Fibroblast of gingiva (primary cell): ENCODE results near the gene CEND1.
"Not testable (repeated sequence)": the region's sequence is repeated elsewhere in the genome, so short reads cannot be mapped to it uniquely, and the experiment has no call there.

Experiments used
- DNase-seq: peaks from one replicate; pipeline ENCODE4 v3.0.0-alpha.2; 2011; ENCODE audit warnings: low read depth

CEND1 gene

DNA sequence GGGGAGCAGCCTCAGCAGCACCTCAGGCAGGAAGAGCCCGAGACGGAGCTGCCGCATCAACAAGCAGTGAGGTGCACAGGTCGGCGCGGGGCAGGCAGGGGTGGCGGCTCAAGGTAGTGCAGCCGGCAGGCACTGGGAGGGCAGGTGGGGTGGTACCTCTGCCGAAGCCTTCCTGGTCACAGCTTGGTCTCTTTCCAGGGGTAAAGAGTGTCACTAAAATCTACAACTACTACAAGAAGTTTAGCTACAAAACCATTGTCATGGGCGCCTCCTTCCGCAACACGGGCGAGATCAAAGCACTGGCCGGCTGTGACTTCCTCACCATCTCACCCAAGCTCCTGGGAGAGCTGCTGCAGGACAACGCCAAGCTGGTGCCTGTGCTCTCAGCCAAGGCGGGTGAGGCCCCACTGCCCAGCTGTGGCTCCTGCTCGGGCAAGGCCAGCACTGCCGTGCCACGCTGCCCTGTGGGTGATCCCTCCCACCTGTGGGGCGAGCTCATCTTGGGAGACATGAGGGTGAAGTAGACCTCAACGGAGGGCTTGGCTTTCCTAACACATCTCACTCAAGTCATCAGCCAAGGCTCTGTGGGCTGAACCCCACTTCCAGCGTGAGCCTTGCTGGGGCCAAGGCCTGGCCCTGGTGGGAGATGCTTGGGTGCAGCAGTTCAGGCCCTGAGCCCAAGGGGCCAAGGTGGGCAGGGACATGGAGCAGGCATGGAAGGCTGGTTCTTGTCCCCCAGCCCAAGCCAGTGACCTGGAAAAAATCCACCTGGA is 26.2 kb downstream of the CEND1 start:
- DNase-seq, result no peak

DNA sequence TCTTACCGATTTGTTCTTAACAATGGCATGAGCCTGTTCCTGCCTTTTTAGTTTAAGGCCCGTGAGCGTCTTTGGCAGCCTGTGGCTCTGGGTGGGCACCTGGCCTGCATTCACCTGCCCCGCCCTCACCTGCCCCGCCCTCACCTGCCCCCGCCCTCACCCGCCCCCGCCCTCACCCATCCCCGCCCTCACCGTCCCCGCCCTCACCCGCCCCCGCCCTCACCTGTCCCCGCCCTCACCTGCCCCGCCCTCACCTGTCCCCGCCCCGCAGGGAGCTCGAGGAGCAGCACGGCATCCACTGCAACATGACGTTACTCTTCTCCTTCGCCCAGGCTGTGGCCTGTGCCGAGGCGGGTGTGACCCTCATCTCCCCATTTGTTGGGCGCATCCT is 26.8 kb downstream of the CEND1 start:
- no peak for DNase-seq

DNA sequence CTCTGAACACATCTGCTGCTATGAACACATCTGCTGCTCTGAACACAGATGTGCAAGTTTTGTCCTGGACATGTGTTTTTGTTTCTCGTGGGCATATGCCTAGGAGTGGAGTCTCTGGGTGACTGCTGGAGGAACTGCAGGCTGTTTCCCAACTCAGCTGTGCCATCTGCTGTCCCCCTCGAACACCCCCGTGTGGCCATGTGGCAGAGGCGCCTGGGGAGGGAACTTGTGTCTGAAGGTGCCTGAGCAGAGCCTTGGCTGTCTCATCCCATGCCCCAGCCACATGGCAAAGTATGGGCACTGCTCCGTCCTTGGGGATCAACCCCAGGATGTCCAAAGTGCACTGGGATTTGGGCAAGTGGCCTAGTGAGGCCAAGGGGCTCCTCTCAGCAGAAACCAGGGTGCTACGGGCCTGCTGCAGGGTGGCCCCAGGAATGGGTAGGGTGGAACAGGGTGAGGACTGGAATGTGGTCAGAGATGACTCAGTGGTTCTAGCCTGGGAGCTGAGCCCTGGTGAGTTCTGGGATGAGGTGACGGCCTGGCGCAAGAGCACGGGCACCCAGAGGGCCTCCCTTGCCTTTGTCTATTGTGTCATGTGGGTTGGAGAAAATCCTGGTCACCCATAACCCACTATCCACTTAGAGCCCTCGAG is 27.3 kb downstream of the CEND1 start:
- peak; percentile 92 for DNase-seq

DNA sequence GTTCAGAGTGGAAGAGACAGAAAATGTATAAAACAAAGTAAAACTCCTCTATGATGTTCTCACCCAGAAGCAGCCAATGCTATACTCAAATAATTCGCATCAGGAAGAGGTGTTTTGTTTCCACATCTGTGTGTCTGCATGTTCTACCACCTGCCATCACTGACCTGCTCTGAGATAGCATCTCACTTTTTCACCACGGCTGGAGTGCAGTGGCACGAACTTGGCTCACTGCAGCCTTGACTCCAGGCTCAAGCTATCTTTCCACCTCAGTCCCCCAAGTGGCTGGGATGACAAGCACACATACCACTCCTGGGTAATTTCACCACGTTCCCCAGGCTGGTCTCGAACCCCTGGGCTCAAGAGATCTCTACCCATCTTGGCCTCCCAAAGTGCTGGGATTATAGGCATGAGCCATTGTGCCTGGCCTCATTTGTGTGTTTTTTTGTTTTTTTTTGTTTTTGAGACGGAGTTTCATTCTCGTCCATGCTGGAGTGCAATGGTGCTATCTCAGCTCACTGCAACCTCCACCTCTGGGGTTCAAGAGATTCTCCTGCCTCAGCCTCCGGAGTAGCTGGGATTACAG is 28.3 kb downstream of the CEND1 start:
- no peak for DNase-seq

DNA sequence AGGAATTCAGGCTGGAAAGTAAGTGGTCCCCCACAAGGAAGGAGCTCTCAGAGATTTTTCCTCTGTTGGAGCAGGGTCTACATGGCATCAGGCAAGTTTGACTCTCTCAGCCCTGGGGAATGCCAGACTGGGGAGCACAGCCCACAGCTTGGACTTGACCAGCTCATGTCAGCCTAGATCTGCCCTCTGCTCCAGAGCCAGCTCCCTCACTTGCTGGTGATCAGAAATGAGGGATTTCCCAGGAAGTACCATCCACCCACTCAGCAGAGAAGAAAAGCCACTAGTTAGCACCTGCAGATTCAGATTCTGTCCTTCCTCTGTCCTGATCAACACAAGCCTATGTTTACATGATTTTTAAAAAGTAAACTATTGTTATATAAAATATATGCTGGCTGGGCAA is 29.7 kb downstream of the CEND1 start:
- no peak for DNase-seq

DNA sequence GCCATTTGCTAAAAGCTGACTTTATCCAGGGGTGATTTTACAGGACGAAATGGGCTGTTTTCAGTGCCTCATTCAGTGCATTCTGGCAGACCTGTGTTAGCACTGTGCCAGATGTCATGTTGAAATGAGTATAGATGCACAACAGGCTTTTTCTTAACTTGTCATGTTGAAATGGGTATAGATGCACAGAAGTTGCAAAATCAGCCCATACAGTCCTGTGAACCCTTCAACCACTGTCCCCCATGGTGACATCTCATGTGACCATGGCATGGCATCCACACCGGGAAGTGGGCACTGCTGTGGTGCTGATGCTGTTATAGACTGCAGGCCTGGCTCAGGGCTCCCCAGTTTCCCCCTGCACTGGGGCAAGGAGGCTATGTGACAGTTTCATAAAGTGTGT is 40.2 kb downstream of the CEND1 start:
- DNase-seq, result peak; percentile 67

DNA sequence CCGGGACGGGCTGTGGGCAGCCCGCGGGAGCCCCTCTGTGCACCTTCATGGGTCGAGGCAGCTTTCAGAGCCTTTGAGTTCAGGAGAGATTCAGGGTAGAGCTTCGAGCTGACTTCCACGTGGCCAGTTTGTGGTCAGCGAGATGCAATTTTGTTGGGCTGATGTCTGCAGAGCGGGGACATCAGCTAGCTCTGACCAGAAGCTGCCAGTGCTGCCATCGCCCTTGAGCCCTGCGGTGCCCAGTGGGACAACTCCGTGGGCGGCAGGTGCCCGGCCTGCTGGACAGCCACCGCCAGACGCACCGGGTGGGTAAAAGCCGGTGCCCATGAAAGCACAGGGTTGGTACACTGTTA is 41.9 kb downstream of the CEND1 start:
- DNase-seq, result peak; percentile 31

DNA sequence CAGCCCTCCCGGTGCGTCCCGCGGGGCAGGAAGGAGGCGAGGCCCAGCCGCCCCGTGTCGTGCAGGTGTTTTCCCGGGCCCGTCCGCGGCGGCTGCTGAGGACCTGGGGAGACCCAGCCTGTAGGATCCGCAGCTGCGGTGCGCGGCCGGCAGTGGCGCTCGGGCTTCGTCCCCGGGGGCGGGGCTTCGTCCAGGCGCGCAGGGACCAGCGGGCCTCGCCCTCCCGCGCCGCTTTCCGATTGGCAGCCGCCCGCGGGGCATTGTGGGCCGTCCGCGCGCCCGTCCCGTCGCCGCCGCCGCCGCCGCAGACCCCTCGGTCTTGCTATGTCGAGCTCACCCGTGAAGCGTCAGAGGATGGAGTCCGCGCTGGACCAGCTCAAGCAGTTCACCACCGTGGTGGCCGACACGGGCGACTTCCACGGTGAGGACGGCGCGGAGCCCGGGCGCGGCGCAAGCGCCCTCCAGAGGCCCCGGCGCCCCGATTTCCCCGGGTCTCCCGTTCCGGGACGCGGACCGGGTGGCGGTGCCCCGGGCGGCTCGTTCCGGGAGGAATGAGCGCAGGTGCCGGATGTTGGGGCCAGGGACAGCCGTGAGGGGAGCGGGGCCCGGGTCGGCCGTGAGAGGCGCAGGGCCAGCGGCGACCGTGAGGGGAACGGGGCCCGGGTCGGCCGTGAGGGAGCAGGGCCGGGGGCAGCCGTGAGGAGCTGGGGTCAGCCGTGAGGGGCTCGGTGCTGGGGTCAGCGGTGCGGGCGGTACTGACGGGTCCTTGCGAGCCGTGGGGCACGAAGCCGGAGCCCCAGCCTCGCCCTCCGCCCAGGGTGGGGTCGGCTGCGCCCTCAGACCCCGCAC is 42.5 kb downstream of the CEND1 start, which contains the start of gene TALDO1:
TSS of gene TALDO1 (plus strand) at position 307 of the 849 bp plus-strand sequence. CDS start at position 325, 18 bp downstream.
- DNase-seq, result peak; percentile 84

DNA sequence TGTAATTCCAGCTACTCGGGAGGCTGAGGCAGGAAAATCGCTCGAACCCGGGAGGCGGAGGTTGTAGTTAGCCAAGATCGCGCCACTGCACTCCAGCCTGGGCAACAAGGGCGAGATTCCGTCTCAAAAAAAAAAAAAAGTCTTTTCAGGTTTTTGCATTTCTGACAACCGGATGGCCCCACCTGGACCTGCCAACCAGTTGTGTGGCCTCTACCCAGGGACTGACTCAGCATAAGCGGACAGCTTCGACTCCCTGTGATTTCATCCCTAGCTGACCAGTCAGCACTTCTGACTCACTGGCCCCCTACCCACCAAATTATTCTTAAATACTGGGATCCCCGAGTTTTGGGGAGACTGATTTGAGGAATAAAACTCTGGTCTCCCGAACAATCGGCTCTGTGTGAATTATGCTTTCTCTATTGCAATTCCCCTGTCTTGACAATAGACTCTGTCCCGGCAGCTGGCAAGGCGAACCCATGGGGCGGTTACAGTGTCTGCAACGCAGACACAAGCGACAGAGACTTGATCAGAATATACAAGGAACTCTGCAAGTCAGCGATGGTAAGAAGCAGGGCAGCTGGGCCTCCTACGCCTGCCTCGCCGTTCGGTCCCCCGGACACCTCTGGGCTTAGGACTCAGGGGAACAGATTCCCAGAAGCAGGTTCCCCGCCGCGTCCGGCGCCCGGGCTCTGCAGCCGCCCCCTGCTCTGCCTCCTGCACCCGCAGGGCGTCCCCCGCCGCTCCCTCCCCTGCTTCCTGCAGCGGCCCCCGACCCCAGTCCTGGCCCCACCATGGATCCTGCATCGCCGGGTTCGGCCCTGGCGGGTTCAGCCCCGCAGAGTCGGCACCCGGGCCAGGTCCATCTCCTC is 43.4 kb downstream of the CEND1 start:
- DNase-seq, result no peak

DNA sequence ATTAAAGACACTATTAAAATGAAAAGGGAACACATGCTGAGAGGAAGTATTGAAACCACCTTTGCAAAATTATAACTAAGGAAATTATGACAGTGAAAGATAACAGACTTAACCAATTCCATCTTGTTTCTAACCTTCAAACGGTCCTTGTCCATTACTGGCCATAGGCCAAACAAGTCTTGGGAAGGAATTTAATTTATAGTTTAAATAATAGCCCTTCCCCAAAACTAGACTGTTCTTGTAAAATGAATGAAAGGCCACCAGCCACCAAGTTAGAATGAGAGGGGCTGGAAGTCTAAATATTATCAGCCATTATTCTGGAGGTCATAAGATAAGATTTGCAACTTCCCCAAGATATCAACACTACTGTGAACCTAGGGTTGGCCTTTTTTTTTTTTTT is 44.5 kb downstream of the CEND1 start:
- DNase-seq, result no peak

DNA sequence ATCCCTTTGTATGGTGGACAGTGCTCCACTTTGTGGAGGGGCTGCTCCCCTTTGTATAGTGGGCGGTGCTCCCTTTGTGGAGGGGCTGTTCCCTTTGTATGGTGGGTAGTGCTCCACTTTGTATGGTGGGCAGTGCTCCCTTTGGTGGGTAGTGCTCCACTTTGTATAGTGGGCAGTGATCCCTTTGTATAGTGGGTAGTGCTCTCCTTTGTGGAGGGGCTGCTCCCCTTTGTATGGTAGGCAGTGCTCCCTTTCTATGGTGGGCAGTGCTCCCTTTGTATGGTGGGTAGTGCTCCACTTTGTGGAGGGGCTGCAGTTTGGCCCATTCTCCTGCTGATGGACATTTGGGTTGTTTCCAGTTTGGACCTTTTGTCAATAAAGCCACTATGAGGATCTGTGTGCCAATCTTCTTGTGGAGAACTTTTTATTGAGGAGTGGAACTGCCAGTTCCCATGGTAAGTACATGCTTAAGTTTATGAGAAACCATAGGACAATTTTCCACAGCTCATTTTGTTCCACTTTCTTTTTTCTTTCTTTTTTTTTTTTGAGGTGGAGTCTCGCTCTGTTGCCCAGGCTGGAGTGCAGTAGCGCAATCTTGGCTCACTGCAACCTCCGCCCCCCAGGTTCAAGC is 47.2 kb downstream of the CEND1 start:
- no peak for DNase-seq

DNA sequence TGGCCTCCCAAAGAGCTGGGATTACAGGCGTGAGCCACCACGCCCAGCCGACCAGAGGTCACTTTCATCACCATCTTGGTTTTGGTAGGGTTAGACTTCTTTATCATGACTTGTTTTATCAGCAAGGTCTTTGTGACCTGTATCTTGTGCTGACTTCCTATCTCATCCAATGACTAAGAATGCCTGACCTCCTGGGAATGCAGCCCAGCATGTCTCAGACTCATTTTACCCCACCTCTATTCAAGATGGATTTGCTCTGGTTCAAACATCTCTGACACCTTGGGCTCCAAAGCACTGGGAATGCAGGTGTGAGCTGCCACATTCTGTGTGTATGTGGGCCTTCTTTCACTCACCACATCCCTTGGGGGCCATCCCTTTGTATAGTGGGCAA is 47.7 kb downstream of the CEND1 start:
- no peak for DNase-seq

DNA sequence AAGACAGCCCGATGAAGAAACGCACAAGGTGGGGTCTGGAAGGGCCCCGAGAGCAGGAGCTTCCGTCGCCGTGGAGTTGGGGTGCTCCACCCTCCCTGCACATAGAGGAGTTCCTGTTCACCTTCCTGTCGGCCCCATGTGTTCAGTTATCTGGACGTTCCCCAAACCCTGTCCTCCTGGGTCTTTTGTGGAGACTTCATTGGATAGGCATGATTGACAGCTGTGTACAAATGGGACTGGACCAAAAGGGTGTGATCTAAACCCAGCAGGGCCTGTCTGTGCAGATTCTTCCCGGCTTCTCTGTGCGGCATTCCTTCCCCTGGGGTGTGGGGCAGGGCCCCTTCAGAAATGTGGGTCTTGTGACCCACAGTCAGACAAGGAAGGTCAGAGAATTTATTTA is 52.0 kb downstream of the CEND1 start:
- DNase-seq, result not testable (repeated sequence)

DNA sequence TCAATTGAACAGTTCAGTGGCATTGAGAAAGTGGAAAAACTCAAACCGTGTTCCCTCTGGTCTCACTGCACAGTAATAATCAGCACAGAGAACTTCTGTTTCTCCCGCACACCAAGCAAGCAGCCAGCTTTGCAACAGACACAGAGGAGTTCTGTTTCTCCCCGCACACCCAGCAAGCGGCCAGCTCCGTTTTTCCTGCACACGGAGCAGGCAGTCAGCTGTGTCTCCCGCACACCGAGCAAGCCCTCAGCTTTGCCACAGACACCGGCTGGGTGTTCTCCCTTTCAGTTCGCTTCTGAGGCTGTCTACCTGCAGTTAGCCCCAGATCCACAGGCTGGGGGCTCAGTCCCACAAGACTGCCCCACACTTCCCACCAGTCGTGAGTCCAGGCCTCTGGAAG is 52.5 kb downstream of the CEND1 start:
- DNase-seq, result no peak
